Measurements from ENCODE around the gene NXT2.

NXT2 gene

GRCh38 chrX:109536439-109537323 is at the start of gene NXT2:
NXT2 (plus strand) TSS chrX:109536844; CDS start chrX:109537007, 163 bp downstream.
- H3K9ac ChIP-seq (ENCODE audit: low read length in 2 of 2) = peak within 1 kb of the TSS; percentile 78 to 86
- peaks cover 0 to 2% of the 10 kb centered on the region in 2 donors for H3K27me3 ChIP-seq (ENCODE audit: control insufficient read depth in 1 of 2, insufficient read depth in 2 of 2, low read length in 2 of 2)
- peak within 1 kb of the TSS; percentile 85 for H3K27ac ChIP-seq (ENCODE audit: low read length)
- no peaks in the 10 kb centered on the region for H3K36me3 ChIP-seq (ENCODE audit: control insufficient read depth in 2 of 2, insufficient read depth in 2 of 2, low read length in 2 of 2)
- peak within 1 kb of the TSS; percentile 74 to 78 for H3K4me3 ChIP-seq (ENCODE audit: low read length in 2 of 2)
- H3K4me1 ChIP-seq (ENCODE audit: control insufficient read depth, insufficient read depth, low read length) = no peaks in the 10 kb centered on the region
- H3K9me3 ChIP-seq (ENCODE audit: control insufficient read depth in 2 of 2, low read length in 2 of 2) = no peaks in the 10 kb centered on the region

DNA sequence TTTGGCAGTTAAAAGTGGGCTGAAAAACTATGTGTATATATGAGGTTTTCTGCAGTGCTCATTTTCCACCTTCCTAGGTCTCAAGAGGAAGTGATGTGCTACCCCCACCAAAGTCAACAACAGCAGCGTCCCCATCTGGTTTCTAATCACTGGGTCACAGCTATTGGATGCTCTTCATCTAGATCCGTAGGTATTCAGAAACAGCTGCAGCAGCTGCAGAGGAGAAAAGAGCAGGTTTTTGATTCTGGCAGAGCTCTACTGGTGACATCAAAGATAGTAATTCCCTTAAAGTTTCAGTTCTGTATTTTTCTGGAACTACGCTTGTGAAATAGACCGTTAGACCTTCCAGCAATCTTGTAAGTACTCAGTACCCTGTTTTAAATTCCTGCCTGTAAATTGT is 49.0 kb upstream of the NXT2 start:
- Histone ChIP-seq H3K4me3 (ENCODE audit: low read length in 2 of 2) (no peak overlapping the region), H3K27me3 (ENCODE audit: control insufficient read depth in 1 of 2, insufficient read depth in 2 of 2, low read length in 2 of 2) (peaks cover 0 to 13% of the 10 kb centered on the region in 2 donors), H3K27ac (ENCODE audit: low read length) (no peak overlapping the region), H3K9me3 (ENCODE audit: control insufficient read depth in 2 of 2, low read length in 2 of 2) (no peaks in the 10 kb centered on the region), H3K4me1 (ENCODE audit: control insufficient read depth, insufficient read depth, low read length) (no peaks in the 10 kb centered on the region), H3K9ac (ENCODE audit: low read length in 2 of 2) (no peak overlapping the region), H3K36me3 (ENCODE audit: control insufficient read depth in 2 of 2, insufficient read depth in 2 of 2, low read length in 2 of 2) (no peaks in the 10 kb centered on the region)

DNA sequence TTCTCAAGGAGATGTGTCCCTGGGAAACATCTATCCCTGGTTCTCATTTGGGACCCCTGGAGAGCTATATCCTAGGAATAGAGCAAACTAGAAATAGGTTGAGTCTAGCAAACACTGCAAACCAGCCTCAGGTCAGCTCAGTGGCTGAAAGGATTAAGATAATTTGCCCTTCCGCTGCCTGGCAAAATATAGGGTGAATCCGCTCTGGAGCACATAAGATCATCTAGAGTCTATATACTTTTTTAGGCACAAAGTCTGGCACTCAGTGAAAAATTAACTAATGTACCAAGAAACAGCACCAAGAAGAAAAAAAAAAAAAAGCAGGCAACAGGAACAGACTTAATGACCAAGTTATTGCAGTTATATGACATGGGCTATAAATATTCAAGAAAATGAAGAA is 47.5 kb upstream of the NXT2 start:
- no peak overlapping the region for H3K9ac ChIP-seq (ENCODE audit: low read length in 2 of 2)
- H3K27me3 ChIP-seq (ENCODE audit: control insufficient read depth in 1 of 2, insufficient read depth in 2 of 2, low read length in 2 of 2) = peaks cover 0 to 8% of the 10 kb centered on the region in 2 donors
- no peaks in the 10 kb centered on the region for H3K9me3 ChIP-seq (ENCODE audit: control insufficient read depth in 2 of 2, low read length in 2 of 2)
- no peaks in the 10 kb centered on the region for H3K36me3 ChIP-seq (ENCODE audit: control insufficient read depth in 2 of 2, insufficient read depth in 2 of 2, low read length in 2 of 2)
- no peaks in the 10 kb centered on the region for H3K4me1 ChIP-seq (ENCODE audit: control insufficient read depth, insufficient read depth, low read length)
- no peak overlapping the region for H3K4me3 ChIP-seq (ENCODE audit: low read length in 2 of 2)
- no peak overlapping the region for H3K27ac ChIP-seq (ENCODE audit: low read length)

GRCh38 chrX:109498434-109498833 is 38.2 kb upstream of the NXT2 start:
- Histone ChIP-seq H3K27ac (ENCODE audit: low read length) (no peak overlapping the region), H3K4me1 (ENCODE audit: control insufficient read depth, insufficient read depth, low read length) (no peaks in the 10 kb centered on the region), H3K4me3 (ENCODE audit: low read length in 2 of 2) (no peak overlapping the region), H3K27me3 (ENCODE audit: control insufficient read depth in 1 of 2, insufficient read depth in 2 of 2, low read length in 2 of 2) (peaks cover 0 to 16% of the 10 kb centered on the region in 2 donors), H3K36me3 (ENCODE audit: control insufficient read depth in 2 of 2, insufficient read depth in 2 of 2, low read length in 2 of 2) (no peaks in the 10 kb centered on the region), H3K9ac (ENCODE audit: low read length in 2 of 2) (no peak overlapping the region), H3K9me3 (ENCODE audit: control insufficient read depth in 2 of 2, low read length in 2 of 2) (no peaks in the 10 kb centered on the region)

DNA sequence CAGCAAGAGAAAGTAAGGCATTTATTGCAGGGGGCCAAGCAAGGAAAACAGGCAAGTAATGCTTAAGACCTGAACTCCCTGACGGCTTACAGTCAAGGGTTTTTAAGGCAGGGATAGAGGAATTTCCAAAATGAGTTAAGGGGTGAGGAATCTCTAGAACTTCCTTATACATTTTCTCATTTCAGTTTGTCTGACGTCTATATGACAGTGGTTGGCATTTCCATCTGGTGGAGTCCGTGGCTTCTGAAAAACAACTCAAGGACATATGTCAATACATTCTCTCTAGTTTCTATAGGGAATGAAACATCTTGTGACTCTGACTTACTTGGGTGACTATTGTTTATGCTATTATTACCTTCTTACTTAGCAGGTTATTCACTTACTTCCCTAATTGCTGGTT is 35.5 kb upstream of the NXT2 start:
- Histone ChIP-seq H3K4me3 (ENCODE audit: low read length in 2 of 2) (no peak overlapping the region), H3K9ac (ENCODE audit: low read length in 2 of 2) (no peak overlapping the region), H3K4me1 (ENCODE audit: control insufficient read depth, insufficient read depth, low read length) (no peaks in the 10 kb centered on the region), H3K9me3 (ENCODE audit: control insufficient read depth in 2 of 2, low read length in 2 of 2) (no peaks in the 10 kb centered on the region), H3K27ac (ENCODE audit: low read length) (no peak overlapping the region), H3K27me3 (ENCODE audit: control insufficient read depth in 1 of 2, insufficient read depth in 2 of 2, low read length in 2 of 2) (peaks cover 0 to 20% of the 10 kb centered on the region in 2 donors), H3K36me3 (ENCODE audit: control insufficient read depth in 2 of 2, insufficient read depth in 2 of 2, low read length in 2 of 2) (no peaks in the 10 kb centered on the region)

DNA sequence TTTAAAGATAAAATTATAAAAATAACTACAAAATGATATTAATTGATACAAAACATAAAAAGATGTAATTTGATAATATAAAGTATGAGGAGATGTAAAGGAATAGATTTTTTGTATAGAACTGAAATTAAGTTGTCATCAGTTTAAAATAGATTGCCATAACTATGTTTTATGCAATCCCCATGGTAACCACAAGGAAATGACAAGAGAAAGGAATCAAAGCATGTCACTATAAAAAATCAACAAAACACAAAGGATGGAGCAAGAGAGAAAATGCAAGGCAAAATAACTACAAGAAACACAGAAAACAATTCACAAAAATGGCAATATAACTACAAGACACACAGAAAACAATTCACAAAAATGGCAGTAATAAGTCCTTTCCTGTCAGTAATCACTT is 27.7 kb upstream of the NXT2 start:
- H3K9me3 ChIP-seq (ENCODE audit: control insufficient read depth in 2 of 2, low read length in 2 of 2) = no peaks in the 10 kb centered on the region
- no peaks in the 10 kb centered on the region for H3K36me3 ChIP-seq (ENCODE audit: control insufficient read depth in 2 of 2, insufficient read depth in 2 of 2, low read length in 2 of 2)
- H3K9ac ChIP-seq (ENCODE audit: low read length in 2 of 2) = no peak overlapping the region
- H3K4me1 ChIP-seq (ENCODE audit: control insufficient read depth, insufficient read depth, low read length) = no peaks in the 10 kb centered on the region
- no peak overlapping the region for H3K4me3 ChIP-seq (ENCODE audit: low read length in 2 of 2)
- peaks cover 0 to 3% of the 10 kb centered on the region in 2 donors for H3K27me3 ChIP-seq (ENCODE audit: control insufficient read depth in 1 of 2, insufficient read depth in 2 of 2, low read length in 2 of 2)
- H3K27ac ChIP-seq (ENCODE audit: low read length) = no peak overlapping the region

DNA sequence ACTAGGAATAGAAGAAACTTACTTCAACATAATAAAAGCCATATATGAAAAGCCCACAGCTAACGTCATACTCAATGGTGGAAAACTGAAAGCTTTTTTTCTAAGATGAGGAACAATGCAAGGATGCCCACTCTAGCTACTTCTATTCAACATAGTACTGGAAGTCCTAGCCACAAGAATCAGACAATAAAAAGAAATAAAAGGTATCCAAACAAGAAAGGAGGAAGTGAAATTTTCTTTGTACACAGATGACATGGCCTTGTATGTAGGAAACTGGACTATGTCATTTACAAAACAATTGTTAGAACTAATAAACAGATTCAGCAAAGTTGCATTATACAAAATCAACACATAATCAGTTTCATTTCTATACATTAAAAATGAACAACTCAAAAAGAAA is 25.5 kb upstream of the NXT2 start:
- Histone ChIP-seq H3K9me3 (ENCODE audit: control insufficient read depth in 2 of 2, low read length in 2 of 2) (no peaks in the 10 kb centered on the region), H3K4me3 (ENCODE audit: low read length in 2 of 2) (no peak overlapping the region), H3K27me3 (ENCODE audit: control insufficient read depth in 1 of 2, insufficient read depth in 2 of 2, low read length in 2 of 2) (no peaks in the 10 kb centered on the region), H3K4me1 (ENCODE audit: control insufficient read depth, insufficient read depth, low read length) (no peaks in the 10 kb centered on the region), H3K36me3 (ENCODE audit: control insufficient read depth in 2 of 2, insufficient read depth in 2 of 2, low read length in 2 of 2) (no peaks in the 10 kb centered on the region), H3K27ac (ENCODE audit: low read length) (no peak overlapping the region), H3K9ac (ENCODE audit: low read length in 2 of 2) (no peak overlapping the region)

DNA sequence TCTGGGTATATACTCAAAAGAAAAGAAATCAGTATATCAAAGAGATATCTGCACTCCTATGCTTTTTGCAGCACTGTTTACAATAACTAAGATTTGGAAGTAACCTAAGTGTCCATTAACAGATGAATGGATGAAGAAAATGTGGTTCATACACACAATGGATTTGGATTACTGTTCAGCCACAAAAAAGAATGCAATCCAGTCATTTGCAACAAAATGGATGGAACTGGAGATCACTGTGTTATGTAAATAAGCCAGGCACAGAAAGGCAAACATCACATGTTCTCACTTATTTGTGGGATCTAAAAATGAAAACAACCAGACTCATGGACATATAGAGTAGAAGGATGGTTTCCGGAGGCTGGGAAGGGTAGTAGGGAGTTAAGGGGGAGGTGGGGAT is 17.6 kb upstream of the NXT2 start:
- no peaks in the 10 kb centered on the region for H3K27me3 ChIP-seq (ENCODE audit: control insufficient read depth in 1 of 2, insufficient read depth in 2 of 2, low read length in 2 of 2)
- H3K27ac ChIP-seq (ENCODE audit: low read length) = no peak overlapping the region
- H3K4me3 ChIP-seq (ENCODE audit: low read length in 2 of 2) = no peak overlapping the region
- H3K9ac ChIP-seq (ENCODE audit: low read length in 2 of 2) = no peak overlapping the region
- no peaks in the 10 kb centered on the region for H3K36me3 ChIP-seq (ENCODE audit: control insufficient read depth in 2 of 2, insufficient read depth in 2 of 2, low read length in 2 of 2)
- no peaks in the 10 kb centered on the region for H3K4me1 ChIP-seq (ENCODE audit: control insufficient read depth, insufficient read depth, low read length)
- H3K9me3 ChIP-seq (ENCODE audit: control insufficient read depth in 2 of 2, low read length in 2 of 2) = no peaks in the 10 kb centered on the region

GRCh38 chrX:109533005-109533404 is 3.6 kb upstream of the NXT2 start:
- Histone ChIP-seq H3K4me1 (ENCODE audit: control insufficient read depth, insufficient read depth, low read length) (no peaks in the 10 kb centered on the region), H3K27me3 (ENCODE audit: control insufficient read depth in 1 of 2, insufficient read depth in 2 of 2, low read length in 2 of 2) (peaks cover 0 to 2% of the 10 kb centered on the region in 2 donors), H3K36me3 (ENCODE audit: control insufficient read depth in 2 of 2, insufficient read depth in 2 of 2, low read length in 2 of 2) (no peaks in the 10 kb centered on the region), H3K9me3 (ENCODE audit: control insufficient read depth in 2 of 2, low read length in 2 of 2) (no peaks in the 10 kb centered on the region), H3K4me3 (ENCODE audit: low read length in 2 of 2) (no peak overlapping the region), H3K27ac (ENCODE audit: low read length) (no peak overlapping the region), H3K9ac (ENCODE audit: low read length in 2 of 2) (no peak overlapping the region)

- Histone ChIP-seq H3K27ac (ENCODE audit: low read length) (no peak overlapping the region), H3K4me3 (ENCODE audit: low read length in 2 of 2) (no peak overlapping the region), H3K36me3 (ENCODE audit: control insufficient read depth in 2 of 2, insufficient read depth in 2 of 2, low read length in 2 of 2) (no peaks in the 10 kb centered on the region), H3K9ac (ENCODE audit: low read length in 2 of 2) (no peak overlapping the region), H3K4me1 (ENCODE audit: control insufficient read depth, insufficient read depth, low read length) (no peaks in the 10 kb centered on the region), H3K27me3 (ENCODE audit: control insufficient read depth in 1 of 2, insufficient read depth in 2 of 2, low read length in 2 of 2) (peaks cover 0 to 2% of the 10 kb centered on the region in 2 donors), H3K9me3 (ENCODE audit: control insufficient read depth in 2 of 2, low read length in 2 of 2) (no peaks in the 10 kb centered on the region)
Observed at GRCh38 chrX:109533631-109534030, 3.0 kb upstream of the NXT2 start.

GRCh38 chrX:109534933-109535332 is 1.7 kb upstream of the NXT2 start:
- peaks cover 0 to 2% of the 10 kb centered on the region in 2 donors for H3K27me3 ChIP-seq (ENCODE audit: control insufficient read depth in 1 of 2, insufficient read depth in 2 of 2, low read length in 2 of 2)
- no peaks in the 10 kb centered on the region for H3K9me3 ChIP-seq (ENCODE audit: control insufficient read depth in 2 of 2, low read length in 2 of 2)
- no peak overlapping the region for H3K9ac ChIP-seq (ENCODE audit: low read length in 2 of 2)
- no peak overlapping the region for H3K27ac ChIP-seq (ENCODE audit: low read length)
- H3K4me3 ChIP-seq (ENCODE audit: low read length in 2 of 2) = no peak overlapping the region
- H3K4me1 ChIP-seq (ENCODE audit: control insufficient read depth, insufficient read depth, low read length) = no peaks in the 10 kb centered on the region
- H3K36me3 ChIP-seq (ENCODE audit: control insufficient read depth in 2 of 2, insufficient read depth in 2 of 2, low read length in 2 of 2) = no peaks in the 10 kb centered on the region

Data from stomach smooth muscle (tissue), 2 donors.